Prostate gland (tissue), 2 donors: ENCODE data around the gene RAB39A.

Source experiments
- POLR2A ChIP-seq: fragments of 450-650 bp; IDR thresholded peaks from one replicate; pipeline ENCODE4 v1.6.1; 2016; ENCODE audit warnings: antibody characterized with exemption, mild to moderate bottlenecking
- POLR2AphosphoS5 ChIP-seq: sonication (generic); formaldehyde crosslinking; IDR thresholded peaks from one replicate; pipeline ENCODE4 v1.6.1; 2017; ENCODE audit warnings: antibody characterized with exemption
- TF ChIP-seq, protein P1 (sequence below), 4 experiments: fragments of 200-600 bp in 2 of 4; fragments of 450-650 bp in 2 of 4; sonication (generic) in 2 of 4; IDR thresholded peaks; 1 replicate in 3 of 4; 2 replicates in 1 of 4; pipeline ENCODE4 v1.5.1; 2016 to 2019; ENCODE audit warnings: antibody characterized with exemption in 4 of 4, mild to moderate bottlenecking in 2 of 4, moderate library complexity in 2 of 4

GRCh38 chr11:107970049-107970448, 41.8 kb downstream of the RAB39A start:
- no peak for TF ChIP-seq POLR2A
- TF ChIP-seq, protein P1, sequence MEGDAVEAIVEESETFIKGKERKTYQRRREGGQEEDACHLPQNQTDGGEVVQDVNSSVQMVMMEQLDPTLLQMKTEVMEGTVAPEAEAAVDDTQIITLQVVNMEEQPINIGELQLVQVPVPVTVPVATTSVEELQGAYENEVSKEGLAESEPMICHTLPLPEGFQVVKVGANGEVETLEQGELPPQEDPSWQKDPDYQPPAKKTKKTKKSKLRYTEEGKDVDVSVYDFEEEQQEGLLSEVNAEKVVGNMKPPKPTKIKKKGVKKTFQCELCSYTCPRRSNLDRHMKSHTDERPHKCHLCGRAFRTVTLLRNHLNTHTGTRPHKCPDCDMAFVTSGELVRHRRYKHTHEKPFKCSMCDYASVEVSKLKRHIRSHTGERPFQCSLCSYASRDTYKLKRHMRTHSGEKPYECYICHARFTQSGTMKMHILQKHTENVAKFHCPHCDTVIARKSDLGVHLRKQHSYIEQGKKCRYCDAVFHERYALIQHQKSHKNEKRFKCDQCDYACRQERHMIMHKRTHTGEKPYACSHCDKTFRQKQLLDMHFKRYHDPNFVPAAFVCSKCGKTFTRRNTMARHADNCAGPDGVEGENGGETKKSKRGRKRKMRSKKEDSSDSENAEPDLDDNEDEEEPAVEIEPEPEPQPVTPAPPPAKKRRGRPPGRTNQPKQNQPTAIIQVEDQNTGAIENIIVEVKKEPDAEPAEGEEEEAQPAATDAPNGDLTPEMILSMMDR (IDR thresholded peaks at IDR 0.05), result no peak
- TF ChIP-seq POLR2AphosphoS5, result no peak
